A172 (cell line): Measurements from ENCODE around the gene POLDIP3. TPM values are rescaled to one million over a fixed set of nuclear protein-coding genes. Genes with fewer than 3 reads are reported as not detected.
A peak's percentile ranks its signal among the peaks of the same experiment; 100 is the strongest.

Experiments used
- DNase-seq: peaks from one replicate; pipeline ENCODE4 v3.0.0-alpha.2; 2015; ENCODE audit warnings: low spot score
- total RNA-seq: library from RNA; depleted of rRNA; stranded (reverse); fragments of >200 nt; shearing (Covaris generic); gene quantifications from 2 replicates; pipeline ENCODE4 v1.2.3, GENCODE V29; 2014; rRNA removed

POLDIP3 gene
- 28.5 and 30.6 TPM in 2 replicates for total RNA-seq

- peak; percentile 86 for DNase-seq
These were observed at the start of gene POLDIP3 for GRCh38 chr22:42614312-42615091. TSS of gene POLDIP3 (minus strand) at chr22:42614883. CDS start at chr22:42614857, 26 bp downstream.

- DNase-seq: no peak
These were observed 47.5 kb upstream of the POLDIP3 start for GRCh38 chr22:42661985-42662831.

GRCh38 chr22:42656578-42656977, 41.9 kb upstream of the POLDIP3 start:
- DNase-seq: no peak

- DNase-seq: no peak
These were observed 41.0 kb upstream of the POLDIP3 start for GRCh38 chr22:42655693-42656092.

- DNase-seq: no peak
These were observed 39.9 kb upstream of the POLDIP3 start for GRCh38 chr22:42654436-42655073.

GRCh38 chr22:42653999-42654398, 39.3 kb upstream of the POLDIP3 start:
- DNase-seq: no peak

GRCh38 chr22:42651134-42651533, 36.5 kb upstream of the POLDIP3 start:
- DNase-seq: no peak

- DNase-seq: peak; percentile 46
These were observed 34.8 kb upstream of the POLDIP3 start, which contains the start of gene CYB5R3 for GRCh38 chr22:42649246-42650099. TSS of gene CYB5R3 (minus strand) at chr22:42649392. CDS start at chr22:42649315, 77 bp downstream.

- no peak for DNase-seq
These were observed 33.9 kb upstream of the POLDIP3 start for GRCh38 chr22:42648368-42649245.

GRCh38 chr22:42648017-42648367, 33.3 kb upstream of the POLDIP3 start:
- DNase-seq: no peak

- DNase-seq: peak; percentile 25
These were observed 32.2 kb upstream of the POLDIP3 start for GRCh38 chr22:42646569-42647525.

GRCh38 chr22:42645938-42646568, 31.4 kb upstream of the POLDIP3 start:
- DNase-seq: no peak

GRCh38 chr22:42645341-42645937, 30.8 kb upstream of the POLDIP3 start:
- DNase-seq: no peak

GRCh38 chr22:42644422-42645340, 30.0 kb upstream of the POLDIP3 start:
- no peak for DNase-seq

GRCh38 chr22:42643634-42644421, 29.1 kb upstream of the POLDIP3 start:
- no peak for DNase-seq
